NCI-H1694 (cell line): ENCODE results near the gene MAD1L1.
A peak's percentile ranks its signal among the peaks of the same experiment; 100 is the strongest.
"Not testable (repeated sequence)": the region's sequence is repeated elsewhere in the genome, so short reads cannot be mapped to it uniquely, and the experiment has no call there.

Experiments
- DNase-seq: peaks from one replicate; lab custom pipeline; 2025; lab: John Stamatoyannopoulos, UW

The MAD1L1 gene

DNA sequence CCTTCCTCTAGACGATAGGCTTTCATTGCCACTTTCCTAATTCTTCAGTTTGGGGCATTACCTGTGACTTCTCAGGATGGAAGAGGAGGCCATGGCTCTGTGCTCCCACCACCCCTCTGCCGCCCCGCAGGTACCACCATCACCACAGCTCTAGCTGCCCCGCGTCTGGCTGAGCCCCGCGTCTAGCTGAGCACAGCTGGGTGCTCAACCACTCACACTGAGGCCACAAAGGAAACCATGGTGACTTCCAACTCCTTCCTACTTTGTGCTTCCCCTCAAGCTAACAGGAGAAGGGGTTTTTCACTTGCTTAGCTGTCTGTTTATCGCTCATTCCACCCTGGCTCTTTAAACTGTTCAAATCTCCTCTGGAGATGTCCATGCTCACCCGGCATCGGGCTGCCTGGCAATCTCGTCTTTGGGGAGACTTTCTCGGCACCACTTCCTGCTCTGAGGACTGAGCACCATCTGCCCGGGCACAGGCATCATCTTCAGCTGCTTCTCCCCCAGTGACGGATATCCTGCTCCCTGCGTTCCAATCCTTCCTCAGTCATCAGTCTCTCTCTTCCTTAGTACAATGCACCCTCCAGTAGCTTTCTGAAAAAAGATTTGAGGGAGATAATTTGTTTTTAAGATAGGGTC, 59.4 kb downstream of the MAD1L1 start:
- no peak for DNase-seq

DNA sequence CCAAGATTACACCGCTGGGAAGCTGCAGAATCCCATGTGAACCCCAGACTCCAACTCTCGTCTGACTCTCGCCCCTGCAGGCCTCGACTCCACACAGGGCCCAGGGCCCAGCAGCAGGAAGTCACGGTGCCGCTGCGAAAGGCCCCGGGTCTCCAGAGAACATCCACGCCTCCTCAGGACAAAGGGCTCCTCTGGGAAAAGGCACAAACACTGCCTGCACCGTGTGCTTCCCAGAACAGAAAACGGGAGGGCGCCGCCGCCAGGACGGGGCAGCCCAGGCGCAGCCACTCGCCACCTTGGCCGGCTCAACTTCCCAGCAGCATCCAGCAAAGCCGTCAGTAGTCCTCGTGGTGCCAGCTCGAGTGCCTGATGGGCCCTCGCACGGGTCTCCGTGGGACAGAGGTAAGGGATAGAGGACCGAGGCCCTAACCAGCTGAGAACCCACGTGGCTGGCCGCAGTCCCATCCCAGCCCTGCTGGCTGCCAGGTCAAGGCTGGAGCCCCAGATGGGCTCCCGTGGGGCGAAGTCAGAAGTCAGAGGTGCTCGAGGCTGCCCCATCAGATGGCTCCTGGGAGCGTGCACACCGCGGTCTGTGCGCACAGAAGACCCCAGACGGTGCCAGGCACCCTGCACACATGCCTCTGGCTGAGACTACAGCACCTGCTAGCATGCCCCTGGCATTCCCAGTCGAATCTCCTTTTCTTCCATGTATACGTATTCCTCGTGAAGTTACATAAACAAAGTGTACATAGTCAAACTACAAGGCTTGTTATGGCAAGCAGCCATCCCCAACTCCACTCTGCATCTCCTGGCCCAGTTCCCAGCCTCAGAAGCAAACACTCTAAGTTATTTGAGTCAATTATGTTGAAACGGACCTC, 60.2 kb downstream of the MAD1L1 start:
- peak; percentile 21 for DNase-seq

DNA sequence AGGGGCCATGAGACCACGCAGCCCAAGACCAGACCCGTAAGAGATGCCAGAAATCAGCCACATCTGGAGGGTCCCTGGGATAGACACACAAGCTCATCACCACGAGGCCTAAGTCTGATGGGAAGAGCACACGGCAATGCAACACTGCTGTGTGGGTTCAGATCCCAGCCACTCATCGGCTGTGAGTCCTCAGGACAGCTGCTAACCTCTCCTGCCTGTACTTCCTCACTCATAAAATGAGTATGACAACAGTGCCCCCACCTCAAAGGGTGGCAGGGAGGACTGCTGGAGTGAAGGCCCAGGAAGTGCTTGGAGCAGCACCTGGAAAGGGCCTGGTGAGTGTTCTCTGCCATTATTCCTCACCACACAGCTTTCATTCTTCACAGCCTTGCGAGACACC, 60.9 kb downstream of the MAD1L1 start:
- DNase-seq = no peak

DNA sequence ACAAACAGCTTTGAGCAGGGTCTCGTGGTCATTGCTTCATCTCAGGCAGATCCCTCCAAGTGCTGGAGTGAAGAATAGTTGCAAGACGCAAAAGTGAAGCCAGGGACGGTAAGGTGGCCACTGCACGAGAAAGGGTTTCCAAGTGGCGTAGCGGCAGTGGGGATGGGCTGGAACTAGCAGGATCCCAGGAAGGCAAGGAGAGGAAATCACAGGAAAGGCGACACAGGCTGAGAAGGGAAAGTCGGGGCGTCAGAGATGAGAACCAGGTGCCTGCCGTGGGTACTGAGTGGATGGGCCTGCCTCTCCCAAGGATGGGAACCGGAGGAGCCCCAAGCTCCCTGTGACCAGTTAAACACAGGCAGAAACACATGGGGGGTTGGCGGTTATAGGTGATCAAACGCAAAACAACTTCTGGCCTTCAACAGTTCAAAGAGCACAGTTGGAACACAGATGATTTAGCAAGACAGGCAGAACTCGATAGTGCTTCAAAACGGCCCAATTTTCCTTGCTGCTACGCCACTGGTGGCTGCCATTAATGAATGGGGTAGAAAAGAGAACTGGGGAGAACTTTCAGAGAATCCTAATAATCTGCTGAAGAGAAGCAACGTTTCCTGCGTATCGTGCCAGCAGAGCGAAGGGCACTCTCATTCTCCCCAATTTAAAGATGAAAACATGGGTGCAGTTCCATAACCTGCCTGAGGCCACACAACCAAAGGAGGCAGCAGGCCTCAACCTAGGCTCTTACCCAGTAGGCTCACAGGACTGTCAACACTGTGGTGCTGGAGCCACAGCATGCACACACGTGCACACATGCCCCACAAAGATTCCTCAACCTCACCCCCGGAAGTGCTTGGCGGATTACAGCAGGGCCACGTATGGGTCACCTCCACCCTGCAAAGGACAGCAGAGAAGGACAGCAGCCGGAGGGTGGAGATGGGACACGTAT, 61.9 kb downstream of the MAD1L1 start:
- DNase-seq = no peak

DNA sequence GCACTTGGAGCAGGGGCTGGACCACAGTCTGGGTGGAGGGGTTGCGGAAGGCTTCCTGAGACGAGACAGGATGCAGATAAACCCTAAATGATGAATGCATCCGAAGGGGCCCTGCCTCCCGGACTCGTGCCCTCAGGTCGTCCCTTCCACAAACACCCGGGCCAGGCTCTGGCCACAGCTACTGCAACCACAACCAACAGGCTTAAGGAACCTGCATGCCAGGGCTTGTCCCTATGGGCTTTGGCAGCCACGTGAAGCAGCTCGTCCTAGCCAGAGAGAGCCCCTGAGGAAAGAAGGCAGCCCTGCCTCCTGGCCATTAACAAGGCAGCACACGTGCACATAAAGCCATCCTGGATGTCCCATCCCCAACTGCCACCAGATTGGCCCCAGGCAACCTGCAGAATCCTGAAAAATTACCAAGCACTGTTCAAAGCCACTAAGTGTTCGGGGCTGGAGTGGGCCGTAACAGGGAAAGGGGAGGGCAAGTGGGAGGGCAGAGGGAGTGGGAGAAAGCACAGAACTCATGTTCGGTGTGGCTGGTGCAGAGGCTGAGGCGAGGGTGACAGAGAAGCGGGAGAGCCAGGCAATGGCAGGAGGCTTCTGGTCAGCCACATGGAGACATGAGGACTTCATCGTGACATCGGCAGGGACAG, 62.7 kb downstream of the MAD1L1 start:
- DNase-seq = no peak

DNA sequence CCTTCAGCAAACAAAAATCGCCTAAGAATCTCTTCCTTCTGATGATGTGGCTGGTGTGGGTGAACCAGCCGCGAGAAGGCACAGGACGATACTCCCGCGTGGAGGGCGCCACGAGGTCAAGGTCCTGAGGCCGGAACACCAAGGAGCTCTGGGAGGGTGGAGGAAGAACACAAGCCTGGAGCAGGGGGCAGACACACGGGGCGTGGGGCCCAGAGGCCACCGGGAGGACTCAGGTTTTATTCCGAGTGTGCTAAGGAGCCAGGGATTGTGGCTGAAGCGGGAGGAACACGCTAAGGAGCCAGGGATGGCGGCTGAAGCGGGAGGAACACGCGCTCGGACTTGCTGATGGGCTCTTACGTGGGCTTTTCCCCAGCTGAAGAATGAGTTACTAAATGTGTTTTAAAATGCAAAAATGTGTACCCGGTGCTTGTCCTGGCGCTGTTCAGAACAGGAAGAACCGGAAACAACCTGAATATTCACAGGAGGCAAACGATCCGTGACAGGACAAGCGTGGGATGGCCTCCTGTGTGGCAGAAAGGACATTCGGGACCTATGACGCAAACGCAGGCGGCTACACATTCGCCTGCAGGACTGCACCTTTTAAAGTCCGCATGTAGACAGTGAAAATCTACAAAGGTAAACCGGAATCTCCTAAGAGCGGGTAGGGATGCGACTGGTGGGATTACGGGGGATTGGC, 64.0 kb downstream of the MAD1L1 start:
- DNase-seq = no peak

DNA sequence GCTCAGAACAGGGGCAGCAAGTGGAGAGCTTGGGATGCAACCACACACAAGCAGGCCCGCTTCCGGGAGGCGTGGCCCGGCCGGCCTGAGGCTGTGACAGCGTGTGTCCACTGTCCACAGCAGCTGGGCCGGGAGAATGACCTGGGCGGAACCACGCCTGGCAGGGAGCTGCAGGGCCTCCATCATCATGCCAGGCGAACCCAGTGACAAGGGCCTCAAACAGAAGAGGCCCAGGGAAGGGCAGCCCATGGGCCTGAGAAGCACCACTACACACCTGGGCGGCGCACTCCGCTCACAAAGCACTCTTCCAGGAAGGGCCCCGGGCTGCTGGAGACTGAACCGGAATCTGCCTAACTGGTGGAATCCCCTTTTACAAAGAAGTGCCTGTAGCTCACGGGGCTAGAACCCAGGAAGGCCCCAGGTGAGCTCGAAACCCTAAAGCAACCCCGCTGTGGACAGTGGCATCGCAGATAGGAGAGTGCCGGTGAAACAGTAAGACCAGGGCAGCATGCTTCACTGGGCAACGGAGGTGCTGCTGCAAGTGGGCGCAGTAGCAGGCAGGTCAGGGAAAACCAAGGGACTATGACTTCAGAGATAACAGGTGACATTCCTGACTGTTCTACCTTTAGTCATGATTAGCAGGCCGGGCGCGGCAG, 66.0 kb downstream of the MAD1L1 start:
- DNase-seq = no peak

DNA sequence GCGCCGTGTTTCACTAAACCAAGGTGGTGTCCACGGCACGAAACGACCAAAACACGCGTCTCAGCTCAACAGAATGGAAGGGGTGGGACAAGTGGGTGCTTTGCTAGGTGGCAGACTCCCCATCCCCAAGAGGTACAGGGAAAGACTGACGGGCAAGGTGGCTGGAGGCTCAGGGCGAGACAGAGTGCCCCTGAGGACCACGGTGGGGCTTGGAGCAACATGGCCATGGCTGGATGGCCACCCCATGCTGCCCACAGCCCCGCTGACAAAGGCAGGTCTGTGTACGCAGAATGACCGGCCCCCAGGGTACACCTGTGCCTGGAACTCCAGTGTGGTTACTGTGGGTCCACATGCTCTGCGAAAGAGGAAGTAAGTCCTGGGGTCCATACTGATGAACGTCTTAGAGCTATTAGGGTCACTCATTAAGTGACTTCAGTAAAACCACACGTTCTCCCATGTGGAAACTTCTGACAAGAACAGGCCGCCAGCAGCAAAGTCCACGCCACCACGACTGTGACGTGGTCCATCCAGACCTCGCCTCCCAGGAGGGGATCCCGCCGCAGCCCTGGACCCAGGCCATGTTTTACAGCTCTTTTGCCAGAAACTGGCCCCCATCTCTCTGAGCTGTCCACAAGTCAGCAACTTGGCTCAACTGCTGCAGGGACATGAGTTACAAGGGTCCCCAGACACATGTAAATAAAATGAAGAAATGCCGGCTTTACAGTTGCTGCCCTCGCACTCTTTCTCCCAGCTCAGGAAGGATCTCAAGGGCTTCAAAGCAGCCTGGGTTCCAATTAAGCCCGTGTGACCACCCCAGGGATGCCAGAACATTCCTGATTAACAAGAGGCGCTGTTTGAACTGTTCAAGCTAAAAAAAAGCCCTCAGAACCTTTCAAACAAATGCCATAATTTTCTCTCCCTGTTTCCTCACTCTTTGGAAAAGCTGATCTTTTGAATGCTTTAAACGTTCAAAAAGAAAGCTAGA, 66.8 kb downstream of the MAD1L1 start:
- no peak for DNase-seq

DNA sequence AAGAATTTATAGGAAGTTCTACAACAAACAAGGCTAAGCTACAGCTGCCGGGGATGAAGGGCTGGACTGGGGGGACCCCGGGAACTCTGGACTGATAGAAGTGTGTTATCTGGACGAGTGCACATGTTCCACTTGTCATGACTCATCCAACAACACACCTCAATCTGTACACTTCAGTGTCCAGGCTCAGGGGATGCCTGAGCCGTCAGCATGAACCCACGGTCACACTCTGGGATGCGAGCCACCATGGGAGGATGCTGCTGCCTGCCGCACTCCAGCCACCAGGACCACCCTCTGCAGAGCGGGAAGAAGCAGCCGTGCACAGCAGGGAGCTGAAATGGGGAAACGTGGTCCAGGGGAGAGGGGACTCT, 67.5 kb downstream of the MAD1L1 start:
- no peak for DNase-seq

DNA sequence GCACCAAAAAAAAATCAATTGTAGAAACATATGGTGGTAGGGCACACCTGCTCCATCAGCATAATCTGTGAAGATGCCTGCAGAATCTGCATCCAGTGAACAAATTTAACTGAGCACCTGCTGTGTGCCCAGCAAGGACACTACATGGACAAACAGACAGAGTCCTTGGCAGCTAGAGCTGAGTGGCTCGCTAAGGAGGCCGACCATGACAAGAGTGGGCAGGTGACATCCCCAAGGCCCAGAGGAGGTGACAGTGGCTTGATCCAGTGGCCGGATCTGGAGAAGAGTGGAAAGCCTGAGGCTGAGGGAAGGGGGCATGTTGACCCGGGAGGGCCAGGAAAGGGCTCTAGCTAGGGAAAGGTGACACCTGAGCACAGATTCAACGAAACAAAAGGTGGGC, 68.1 kb downstream of the MAD1L1 start:
- no peak for DNase-seq

DNA sequence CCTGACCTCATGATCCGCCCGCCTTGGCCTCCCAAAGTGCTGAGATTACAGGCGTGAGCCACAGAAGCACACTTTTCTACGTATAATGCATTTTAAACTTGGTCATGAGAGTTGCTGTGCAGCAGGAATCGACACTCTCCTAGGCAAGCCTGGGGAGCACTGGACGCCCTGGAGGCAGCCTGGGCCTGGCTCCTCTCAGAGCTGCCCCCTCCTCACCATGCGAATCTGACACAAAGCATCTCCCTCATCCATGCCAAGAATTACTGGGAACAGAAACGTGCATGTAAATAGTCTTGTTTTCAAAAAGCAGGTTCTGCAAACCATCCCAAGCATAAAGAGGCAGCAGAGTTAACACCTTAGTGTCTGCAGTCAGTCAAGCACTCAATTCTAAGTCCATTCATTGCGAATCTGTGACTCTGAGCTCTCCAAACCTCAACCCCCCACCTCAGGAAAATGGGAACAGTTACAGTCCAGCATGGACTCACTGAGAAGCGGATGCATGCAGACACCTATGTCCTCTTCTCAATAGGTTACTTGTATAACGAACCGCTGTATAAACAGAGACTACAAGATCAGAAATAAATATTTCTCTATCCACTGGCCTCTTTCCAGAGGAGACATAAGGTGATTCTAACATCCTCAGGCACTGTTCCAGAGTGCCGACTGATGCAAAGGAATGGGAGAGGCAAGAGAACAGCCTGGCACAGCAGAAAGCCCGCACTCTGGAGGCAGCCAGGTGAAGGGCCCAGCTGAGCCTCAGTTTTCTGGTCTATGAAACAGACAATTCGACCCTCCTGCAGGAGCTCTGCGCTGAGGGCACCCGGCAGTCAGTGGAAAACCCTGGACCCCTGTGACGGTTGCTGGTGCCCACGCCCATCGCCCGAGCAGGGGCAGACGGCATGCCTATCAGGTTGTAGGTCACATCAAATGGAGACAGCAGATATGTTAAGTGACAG, 68.9 kb downstream of the MAD1L1 start:
- DNase-seq = peak; percentile 82

DNA sequence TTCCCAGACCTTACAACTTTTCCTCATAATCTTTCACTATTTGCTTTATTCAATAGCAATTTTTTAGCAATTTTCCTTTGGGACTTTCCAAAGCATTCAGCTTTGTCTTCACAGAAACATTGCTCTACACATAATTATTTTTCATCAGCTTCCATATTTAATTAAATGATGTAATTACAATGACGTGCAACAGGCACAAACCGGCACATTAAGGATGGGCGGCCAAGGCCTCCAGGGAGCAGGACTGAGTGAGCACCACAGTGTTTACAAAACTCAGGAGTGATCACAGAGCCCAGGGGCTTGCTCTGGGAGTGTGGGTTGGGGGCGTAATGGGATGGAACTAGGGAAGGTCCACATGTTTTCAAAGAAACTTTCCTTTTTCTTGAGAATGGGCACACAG, 69.8 kb downstream of the MAD1L1 start:
- DNase-seq = no peak

DNA sequence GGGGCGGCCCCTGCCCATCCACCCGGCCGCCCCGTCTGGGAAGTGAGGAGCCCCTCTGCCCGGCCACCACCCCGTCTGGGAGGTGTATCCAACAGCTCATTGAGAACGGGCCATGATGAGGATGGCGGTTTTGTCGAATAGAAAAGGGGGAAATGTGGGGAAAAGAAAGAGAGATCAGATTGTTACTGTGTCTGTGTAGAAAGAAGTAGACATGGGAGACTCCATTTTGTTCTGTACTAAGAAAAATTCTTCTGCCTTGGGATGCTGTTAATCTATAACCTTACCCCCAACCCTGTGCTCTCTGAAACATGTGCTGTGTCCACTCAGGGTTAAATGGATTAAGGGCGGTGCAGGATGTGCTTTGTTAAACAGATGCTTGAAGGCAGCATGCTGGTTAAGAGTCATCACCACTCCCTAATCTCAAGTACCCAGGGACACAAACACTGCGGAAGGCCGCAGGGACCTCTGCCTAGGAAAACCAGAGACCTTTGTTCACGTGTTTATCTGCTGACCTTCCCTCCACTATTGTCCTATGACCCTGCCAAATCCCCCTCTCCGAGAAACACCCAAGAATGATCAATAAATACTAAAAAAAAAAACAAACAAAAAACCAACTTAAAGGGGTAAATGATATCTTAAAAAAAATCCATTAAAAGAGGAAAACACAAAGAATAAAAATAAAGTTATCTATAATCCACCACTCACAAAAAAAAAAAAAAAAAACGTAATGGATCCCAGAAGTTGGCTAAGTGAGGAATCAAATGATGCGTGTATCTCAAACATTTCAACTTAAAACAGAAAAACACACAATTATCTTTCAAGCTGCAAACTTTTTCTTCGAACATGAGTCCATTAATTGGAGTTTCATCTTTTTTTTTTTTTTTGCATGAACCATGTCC, 70.5 kb downstream of the MAD1L1 start:
- not testable (repeated sequence) for DNase-seq

DNA sequence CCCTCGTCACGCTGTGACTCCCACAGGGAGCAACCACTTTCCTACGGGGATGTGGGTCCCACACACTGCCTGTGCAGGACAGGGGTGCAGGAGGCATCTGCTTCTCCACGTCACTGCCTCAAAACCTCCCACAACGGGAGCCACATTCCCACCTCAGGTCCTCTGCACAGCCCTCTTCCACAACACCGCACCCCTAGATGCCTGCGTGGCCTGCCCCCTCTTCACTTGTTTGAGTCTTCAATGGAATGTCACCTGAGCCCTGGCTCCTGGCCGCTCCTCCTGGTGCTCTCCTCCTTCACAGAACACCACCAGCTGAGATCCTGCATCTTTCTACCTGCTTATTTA, 73.6 kb downstream of the MAD1L1 start:
- DNase-seq = no peak

DNA sequence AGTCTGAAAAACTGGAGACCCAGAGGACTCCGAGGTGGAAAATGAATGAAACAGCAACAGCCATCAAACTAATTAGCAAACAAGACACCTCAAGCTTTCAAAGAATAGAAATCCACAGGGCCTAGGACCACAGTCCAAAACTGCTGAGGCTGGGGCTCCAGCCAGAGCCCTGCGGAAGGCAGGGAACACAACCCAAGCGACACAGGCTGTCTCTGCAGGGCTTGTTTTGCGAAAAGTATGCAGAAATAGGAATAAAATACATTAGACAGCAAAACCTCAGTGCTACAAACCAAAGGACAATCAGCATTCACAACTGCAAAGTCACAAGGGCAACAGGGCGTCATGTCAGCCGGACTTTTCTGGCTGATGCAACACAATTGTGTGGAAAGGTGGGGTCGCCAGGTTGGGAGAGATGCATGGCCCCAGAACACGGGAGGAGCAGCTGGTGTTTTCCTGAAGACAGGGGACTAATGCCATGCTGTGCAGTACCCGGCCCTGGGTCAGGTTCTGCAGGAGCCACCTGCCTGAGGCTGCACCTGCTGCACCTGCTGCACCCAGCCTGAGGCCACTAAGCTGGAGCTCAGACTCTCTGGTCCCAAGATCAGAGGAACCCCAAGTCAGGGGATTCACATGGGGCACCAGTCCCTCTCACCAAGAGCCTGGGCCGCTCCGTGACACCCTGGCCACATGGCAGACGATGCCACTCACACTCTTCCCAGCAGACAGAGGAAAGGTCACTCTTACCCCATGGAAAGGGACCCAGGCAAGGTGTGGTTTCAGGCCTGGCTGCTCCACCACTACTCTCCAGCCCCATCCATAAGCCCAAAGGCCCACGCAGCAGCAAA, 74.2 kb downstream of the MAD1L1 start:
- no peak for DNase-seq

DNA sequence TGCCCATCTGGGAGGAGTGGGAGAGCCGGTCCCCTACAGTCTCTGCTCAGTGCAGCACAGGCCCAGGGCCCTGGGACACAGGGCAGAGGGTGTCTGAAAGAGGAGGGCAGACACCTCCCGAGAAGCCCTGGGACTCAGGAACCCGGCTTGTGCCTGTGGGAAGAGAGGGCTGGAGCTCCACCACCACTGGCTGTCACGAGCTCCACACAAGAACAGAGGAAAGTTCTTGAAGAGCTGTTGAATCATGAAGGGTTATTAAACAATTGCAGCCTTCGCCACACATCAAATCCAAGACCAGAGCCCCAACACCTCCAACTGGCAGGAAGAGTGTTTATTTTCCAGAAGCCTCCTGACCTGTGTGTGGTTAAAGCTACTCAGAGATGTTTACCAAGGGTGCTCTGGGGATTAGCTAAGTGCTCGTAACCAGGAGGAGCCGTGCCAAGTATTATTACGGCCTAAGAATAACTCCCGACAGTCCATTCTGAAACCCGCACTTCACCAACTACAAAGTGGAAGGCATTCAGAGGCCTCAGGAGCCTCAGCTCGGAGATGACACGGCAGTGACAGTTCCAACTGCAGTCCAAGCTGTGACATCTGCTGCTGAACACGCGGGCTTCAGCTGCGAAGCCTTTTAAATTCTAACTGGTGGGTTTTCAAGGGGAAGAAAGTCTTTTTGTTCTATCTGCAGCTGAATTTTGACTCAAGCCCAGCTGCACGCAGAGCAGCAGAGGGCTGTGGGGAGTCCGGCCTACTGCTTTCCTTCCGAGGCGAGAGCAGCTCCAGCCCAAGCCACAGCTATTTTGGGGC, 75.1 kb downstream of the MAD1L1 start:
- DNase-seq = peak; percentile 24
